SK-N-SH (cell line): ENCODE data around the gene TSSK6. TPM values are rescaled to one million over a fixed set of nuclear protein-coding genes. Genes with fewer than 3 reads are reported as not detected.

Experiments used
- CTCF ChIA-PET: fragments of 300-600, 350-600 bp; formaldehyde crosslinking; extraction: SDS; loops from one replicate; lab custom pipeline; 2021; lab: Yijun Ruan, JAX
- POLR2A ChIA-PET: fragments of 350-600 bp; sonication (Branson Sonifier 250); formaldehyde crosslinking; extraction: SDS; loops from one replicate; lab custom pipeline; 2020; ENCODE audit warnings: antibody characterized with exemption, inconsistent platforms; lab: Yijun Ruan, JAX
- DNase-seq: peaks from one replicate; pipeline ENCODE4 v3.0.0; 2012
- H2AFZ ChIP-seq: fragments of 200-600 bp; sonication (generic); 2 replicates; pipeline ENCODE4 v1.8.1; 2016; ENCODE audit warnings: antibody characterized with exemption, mild to moderate bottlenecking, low read depth
- H3F3A ChIP-seq: fragments of 200-600 bp; sonication (generic); replicated peaks from 2 replicates; pipeline ENCODE3; 2016; ENCODE audit warnings: antibody characterized with exemption, mild to moderate bottlenecking; ENCODE audit not compliant: insufficient read depth
- H3K27ac ChIP-seq, 2 experiments: fragments of 200-500 bp in 1 of 2; fragments of 200-600 bp in 1 of 2; sonication (Bioruptor generic) in 1 of 2; sonication (generic), shearing (Covaris generic) in 1 of 2; 2 replicates each; pipeline versions ENCODE4 v1.5.1 to v1.6.1; 2014 to 2016; ENCODE audit warnings: low read depth in 2 of 2, inconsistent platforms in 1 of 2, low read length in 1 of 2, mild to moderate bottlenecking in 1 of 2, mixed read lengths in 1 of 2
- H3K27me3 ChIP-seq: fragments of 200-600 bp; sonication (generic), shearing (Covaris generic); 2 replicates; pipeline ENCODE4 v1.6.1; 2016; ENCODE audit warnings: mixed run types; ENCODE audit not compliant: insufficient read depth
- H3K36me3 ChIP-seq, 2 experiments: fragments of 200-500 bp in 1 of 2; fragments of 200-600 bp in 1 of 2; sonication (Bioruptor generic) in 1 of 2; sonication (generic) in 1 of 2; replicated peaks in 1 of 2; 2 replicates each; pipeline versions ENCODE3 to v1.5.1; 2014 to 2016; ENCODE audit warnings: low read length in 1 of 2, mild to moderate bottlenecking in 1 of 2; ENCODE audit not compliant: insufficient read depth in 2 of 2, control insufficient read depth in 1 of 2
- H3K4me1 ChIP-seq, 2 experiments: fragments of 200-500 bp in 1 of 2; fragments of 200-600 bp in 1 of 2; sonication (Bioruptor generic) in 1 of 2; sonication (generic), shearing (Covaris generic) in 1 of 2; 2 replicates each; pipeline versions ENCODE4 v1.5.1 to v1.6.1; 2014 to 2016; ENCODE audit warnings: low read depth in 1 of 2, low read length in 1 of 2, mixed run types in 1 of 2; ENCODE audit not compliant: insufficient read depth in 2 of 2, control insufficient read depth in 1 of 2
- H3K4me2 ChIP-seq: fragments of 200-600 bp; sonication (generic), shearing (Covaris generic); 2 replicates; pipeline ENCODE4 v1.6.1; 2017; ENCODE audit warnings: mixed run types
- H3K4me3 ChIP-seq, 2 experiments: fragments of 200-500 bp in 1 of 2; fragments of 200-600 bp in 1 of 2; sonication (Bioruptor generic) in 1 of 2; sonication (generic), shearing (Covaris generic) in 1 of 2; 2 replicates each; pipeline versions ENCODE4 v1.5.1 to v1.8.1; 2014 to 2016; ENCODE audit warnings: low read depth in 2 of 2, inconsistent platforms in 1 of 2, low read length in 1 of 2, mild to moderate bottlenecking in 1 of 2, mixed read lengths in 1 of 2, moderate library complexity in 1 of 2
- H3K79me2 ChIP-seq: fragments of 200-600 bp; sonication (generic); 2 replicates; pipeline ENCODE4 v1.8.1; 2017; ENCODE audit warnings: mild to moderate bottlenecking; ENCODE audit not compliant: insufficient read depth
- H3K9ac ChIP-seq: fragments of 200-600 bp; sonication (generic); 2 replicates; pipeline ENCODE4 v1.6.1; 2017; ENCODE audit warnings: mixed run types
- H3K9me2 ChIP-seq: fragments of 200-600 bp; sonication (generic); 2 replicates; pipeline ENCODE4 v1.6.1; 2017; ENCODE audit warnings: mixed run types
- H3K9me3 ChIP-seq: fragments of 200-600 bp; sonication (generic); 2 replicates; pipeline ENCODE4 v1.6.1; 2017; ENCODE audit warnings: mixed run types, mild to moderate bottlenecking, moderate library complexity
- H4K20me1 ChIP-seq: fragments of 200-600 bp; sonication (generic); 2 replicates; pipeline ENCODE4 v1.6.1; 2017; ENCODE audit warnings: mild to moderate bottlenecking, mixed run types; ENCODE audit not compliant: insufficient read depth
- ELF1 ChIP-seq: IDR thresholded peaks from 2 replicates; pipeline ENCODE4 v1.4.0; 2012
- EP300 ChIP-seq, 2 experiments: IDR thresholded peaks; 2 replicates each; pipeline versions ENCODE4 v1.4.0 to v1.6.1; 2012; ENCODE audit warnings: borderline replicate concordance in 1 of 2, low read depth in 1 of 2, low read length in 1 of 2
- GABPA ChIP-seq: IDR thresholded peaks from 2 replicates; pipeline ENCODE4 v1.4.0; 2012; ENCODE audit warnings: low read depth, mild to moderate bottlenecking
- JUND ChIP-seq: IDR thresholded peaks from 2 replicates; pipeline ENCODE4 v1.4.0; 2012
- MEF2A ChIP-seq: IDR thresholded peaks from 2 replicates; pipeline ENCODE4 v1.4.0; 2012; ENCODE audit warnings: low read depth, borderline replicate concordance
- MXI1 ChIP-seq: IDR thresholded peaks from 2 replicates; pipeline ENCODE4 v1.6.1; 2012; ENCODE audit warnings: mild to moderate bottlenecking, low read depth, low read length, improper control_type of control experiment
- NRF1 ChIP-seq: IDR thresholded peaks from 2 replicates; pipeline ENCODE4 v1.6.1; 2012; ENCODE audit warnings: low read depth, mild to moderate bottlenecking, low read length
- RAD21 ChIP-seq: IDR thresholded peaks from 2 replicates; pipeline ENCODE4 v1.6.1; 2012; ENCODE audit warnings: mild to moderate bottlenecking, low read length
- RCOR1 ChIP-seq: fragments of 150-350 bp; IDR thresholded peaks from 2 replicates; pipeline ENCODE4 v1.6.1; 2017; ENCODE audit warnings: antibody characterized with exemption, low read length
- REST ChIP-seq: IDR thresholded peaks from 2 replicates; pipeline ENCODE4 v1.6.1; 2012; ENCODE audit warnings: mild to moderate bottlenecking, low read depth, low read length, moderate library complexity
- RXRA ChIP-seq: IDR thresholded peaks from 2 replicates; pipeline ENCODE4 v1.4.0; 2012; ENCODE audit warnings: low read depth, mild to moderate bottlenecking, borderline replicate concordance
- SIN3A ChIP-seq: IDR thresholded peaks from 2 replicates; pipeline ENCODE4 v1.6.1; 2012; ENCODE audit warnings: low read depth, mild to moderate bottlenecking, low read length, moderate library complexity, borderline replicate concordance
- TAF1 ChIP-seq: IDR thresholded peaks from 2 replicates; pipeline ENCODE4 v1.6.1; 2012; ENCODE audit warnings: low read depth, mild to moderate bottlenecking, low read length, moderate library complexity, borderline replicate concordance
- TCF12 ChIP-seq: IDR thresholded peaks from 2 replicates; pipeline ENCODE4 v1.4.0; 2012
- USF1 ChIP-seq: IDR thresholded peaks from 2 replicates; pipeline ENCODE4 v1.4.0; 2012; ENCODE audit warnings: low read depth, borderline replicate concordance
- YY1 ChIP-seq: IDR thresholded peaks from 2 replicates; pipeline ENCODE4 v1.4.0; 2012; ENCODE audit warnings: low read depth, mild to moderate bottlenecking
- WGBS: methylation state at CpG from one replicate; pipeline ENCODE4 v1.1.6; 2017; ENCODE audit warnings: low lambda C conversion rate; 5-methylcytosine and 5-hydroxymethylcytosine counted together
- polyA plus RNA-seq, 3 experiments: library from polyadenylated mRNA; depleted of rRNA; stranded (reverse); fragments of >200 nt; gene quantifications; 2 replicates each; pipeline ENCODE4 v1.2.3, GENCODE V29; 2012

The TSSK6 gene
- polyA plus RNA-seq, 1 of the 3 experiments (the other 2 are of a cell fraction): 3.1 TPM

GRCh38 chr19:19532806-19533701 lies 17.7 kb upstream of the TSSK6 start:
- CTCF ChIA-PET: interaction anchor here (0.6 to 15.3 kb wide), 38 partner anchors 8 to 534 kb away, joined by 3 to 258 read pairs (median 6); partner anchors contain the start of genes ATP13A1, GMIP, LPAR2 and NDUFA13
- peaks cover 0 to 16% of the 10 kb centered on the region in 2 experiments; a peak in 1 of 4 replicates for H3K4me1 ChIP-seq
- H3F3A ChIP-seq: peaks cover 14% of the 10 kb centered on the region
- no peak overlapping the region for H3K4me2 ChIP-seq
- TF ChIP-seq YY1 (no peak), JUND (no peak), TAF1 (no peak), TCF12 (no peak), GABPA (no peak), MEF2A (no peak), MXI1 (no peak), ELF1 (no peak), RCOR1 (no peak), RAD21 (no peak), RXRA (no peak), NRF1 (no peak), EP300 (IDR thresholded peaks at IDR 0.05; ENCODE audit: borderline replicate concordance in 1 of 2, low read depth in 1 of 2, low read length in 1 of 2) (no peak), SIN3A (no peak), USF1 (no peak), REST (no peak)
- TF ChIP-seq, all 33 proteins: peak for 0
- H4K20me1 ChIP-seq: peaks cover 4% of the 10 kb centered on the region; the same call in 1 of the 2 replicates
- no peak for DNase-seq
- H3K4me3 ChIP-seq: no peak overlapping the region
- WGBS: 84% methylated on average over 10 of the region's 14 CpGs
- no peaks in the 10 kb centered on the region for H3K79me2 ChIP-seq
- H3K27ac ChIP-seq: no peak overlapping the region
- no peaks in the 10 kb centered on the region for H3K27me3 ChIP-seq
- POLR2A ChIA-PET: interaction anchor here (0.9 kb wide), 1 partner anchor 111 kb away, joined by 3 read pairs; the partner anchor contains the start of gene GMIP
- H2AFZ ChIP-seq: no peak overlapping the region
- no peaks in the 10 kb centered on the region for H3K9me3 ChIP-seq
- no peak overlapping the region for H3K9ac ChIP-seq
- no peaks in the 10 kb centered on the region for H3K36me3 ChIP-seq
- H3K9me2 ChIP-seq: no peaks in the 10 kb centered on the region
